ENCODE data around the gene DLG2. TPM values are rescaled to one million over a fixed set of nuclear protein-coding genes. Genes with fewer than 3 reads are reported as not detected.
"Not testable (repeated sequence)": the region's sequence is repeated elsewhere in the genome, so short reads cannot be mapped to it uniquely, and the experiment has no call there.

Gene DLG2
- total RNA-seq, 4 donors from 2014 or later: 1.3 to 4.7 (median 2.4) TPM

DNA sequence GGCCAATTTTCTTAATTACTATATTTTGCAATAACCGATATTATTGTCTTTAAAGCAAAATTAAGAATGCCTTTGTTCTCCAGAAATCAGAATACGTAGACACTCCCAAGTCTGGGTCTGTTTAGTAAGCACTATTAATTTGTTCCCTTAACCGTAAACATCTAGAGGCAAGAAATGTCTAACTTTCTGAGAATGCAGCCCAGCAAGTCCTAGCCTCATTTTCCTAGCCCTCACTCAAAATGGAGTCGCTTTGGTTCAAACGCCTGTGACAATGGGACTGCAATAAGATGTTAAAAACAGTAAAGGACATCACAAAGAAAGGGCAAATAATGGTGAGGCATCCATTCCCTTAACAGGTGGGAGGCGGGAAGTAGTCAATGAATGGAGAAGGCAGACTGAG lies 280.7 kb downstream of the DLG2 start:
- intact Hi-C loops (cut with DNase I; ENCODE audit: low total_unique reads): no loop called here

DNA sequence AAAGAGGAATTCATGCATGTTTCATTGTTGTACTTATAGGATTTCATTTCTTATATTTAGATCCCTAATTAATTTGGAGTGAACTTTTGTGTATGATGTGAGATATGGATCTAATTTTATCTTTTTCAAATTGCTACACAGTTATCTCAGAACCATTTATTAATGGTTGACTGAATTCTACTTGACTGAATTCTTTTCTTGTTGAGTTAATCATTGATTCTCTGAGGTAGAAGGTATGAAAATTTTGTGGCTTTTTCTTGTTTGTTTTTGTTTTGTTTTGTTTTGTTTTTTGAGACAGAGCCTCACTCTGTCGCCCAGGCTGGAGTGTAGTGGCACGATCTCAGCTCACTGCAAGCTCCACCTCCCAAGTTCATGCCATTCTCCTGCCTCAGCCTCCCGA lies 286.3 kb downstream of the DLG2 start:
- ATAC-seq; intact Hi-C loops (cut with DNase I; ENCODE audit: low total_unique reads); in situ Hi-C loops (cut with MboI; ENCODE audit: low sequenced_read_pairs in 4 of 4): not testable (repeated sequence)

More for the DNA sequence above, 280.7 kb downstream of the DLG2 start:
- no peak for DNase-seq
- Histone ChIP-seq H3K4me1 (no peaks in the 10 kb centered on the region), H3K36me3 (no peaks in the 10 kb centered on the region), H3K9me3 (peaks cover 0 to 5% (median 0%) of the 10 kb centered on the region in 3 donors), H3K27me3 (no peaks in the 10 kb centered on the region), H3K27ac (no peak overlapping the region), H3K4me3 (no peak overlapping the region)
- no peak for ATAC-seq
- TF ChIP-seq, protein P1, sequence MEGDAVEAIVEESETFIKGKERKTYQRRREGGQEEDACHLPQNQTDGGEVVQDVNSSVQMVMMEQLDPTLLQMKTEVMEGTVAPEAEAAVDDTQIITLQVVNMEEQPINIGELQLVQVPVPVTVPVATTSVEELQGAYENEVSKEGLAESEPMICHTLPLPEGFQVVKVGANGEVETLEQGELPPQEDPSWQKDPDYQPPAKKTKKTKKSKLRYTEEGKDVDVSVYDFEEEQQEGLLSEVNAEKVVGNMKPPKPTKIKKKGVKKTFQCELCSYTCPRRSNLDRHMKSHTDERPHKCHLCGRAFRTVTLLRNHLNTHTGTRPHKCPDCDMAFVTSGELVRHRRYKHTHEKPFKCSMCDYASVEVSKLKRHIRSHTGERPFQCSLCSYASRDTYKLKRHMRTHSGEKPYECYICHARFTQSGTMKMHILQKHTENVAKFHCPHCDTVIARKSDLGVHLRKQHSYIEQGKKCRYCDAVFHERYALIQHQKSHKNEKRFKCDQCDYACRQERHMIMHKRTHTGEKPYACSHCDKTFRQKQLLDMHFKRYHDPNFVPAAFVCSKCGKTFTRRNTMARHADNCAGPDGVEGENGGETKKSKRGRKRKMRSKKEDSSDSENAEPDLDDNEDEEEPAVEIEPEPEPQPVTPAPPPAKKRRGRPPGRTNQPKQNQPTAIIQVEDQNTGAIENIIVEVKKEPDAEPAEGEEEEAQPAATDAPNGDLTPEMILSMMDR (IDR thresholded peaks at IDR 0.05 in 4 of 5, conservative IDR thresholded peaks at IDR 0.05 in 1 of 5): no peak
- no peak for TF ChIP-seq POLR2A (IDR thresholded peaks at IDR 0.05)
- in situ Hi-C loops (cut with MboI; ENCODE audit: low sequenced_read_pairs in 4 of 4): no loop called here

DNA sequence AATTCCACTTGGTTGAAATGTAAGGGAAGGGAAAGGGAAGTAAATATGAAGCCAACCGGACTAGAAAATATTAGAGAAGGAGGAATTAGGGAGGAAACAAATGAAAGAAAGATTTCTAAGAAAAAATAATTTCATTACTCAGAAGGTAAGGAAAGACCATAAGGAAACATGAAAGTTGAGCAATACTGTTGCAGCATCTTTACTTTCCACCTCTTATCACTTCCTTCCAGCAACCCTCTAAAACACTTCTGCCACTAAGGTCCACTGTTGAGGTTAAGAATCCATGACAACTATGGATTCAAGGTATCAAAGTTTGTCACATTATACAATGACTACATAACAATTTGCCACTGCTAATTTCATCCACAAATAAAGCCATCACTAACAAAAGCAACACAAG lies 308.6 kb downstream of the DLG2 start:
- Histone ChIP-seq H3K4me1 (no peaks in the 10 kb centered on the region), H3K36me3 (no peaks in the 10 kb centered on the region), H3K4me3 (no peak overlapping the region), H3K9me3 (no peaks in the 10 kb centered on the region), H3K27ac (no peak overlapping the region), H3K27me3 (no peaks in the 10 kb centered on the region)
- in situ Hi-C loops (cut with MboI; ENCODE audit: low sequenced_read_pairs in 4 of 4) (no loop called here), intact Hi-C loops (cut with DNase I; ENCODE audit: low total_unique reads) (no loop called here)
- TF ChIP-seq, protein P1 (IDR thresholded peaks at IDR 0.05 in 4 of 5, conservative IDR thresholded peaks at IDR 0.05 in 1 of 5): no peak
- no peak for TF ChIP-seq POLR2A (IDR thresholded peaks at IDR 0.05)
- DNase-seq (no peak), ATAC-seq (no peak)

More for the DNA sequence above, 286.3 kb downstream of the DLG2 start:
- H3K27me3 ChIP-seq, H3K36me3 ChIP-seq, H3K27ac ChIP-seq, H3K9me3 ChIP-seq, DNase-seq, H3K4me3 ChIP-seq, H3K4me1 ChIP-seq: not testable (repeated sequence)

DNA sequence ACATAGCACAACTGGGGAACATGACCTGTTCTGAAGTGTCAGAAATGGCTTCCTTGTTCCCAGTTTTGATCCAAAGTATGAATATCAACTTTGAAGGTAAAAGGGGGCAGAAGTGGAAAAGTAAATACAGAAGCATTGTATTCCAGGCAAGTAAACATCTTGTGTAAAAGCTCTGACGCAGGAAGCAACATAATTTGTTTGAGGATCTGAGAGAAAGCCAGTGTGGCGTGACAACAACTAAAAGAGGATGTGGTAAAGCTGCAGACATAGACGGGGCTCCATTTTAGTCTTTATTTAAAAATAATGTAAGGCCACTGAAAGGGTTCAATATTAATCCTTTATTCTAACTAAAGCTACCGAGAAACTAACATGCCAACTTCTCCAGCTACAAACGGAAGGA lies 310.2 kb downstream of the DLG2 start:
- no peaks in the 10 kb centered on the region for H3K4me1 ChIP-seq
- no peak for ATAC-seq
- no peak overlapping the region for H3K27ac ChIP-seq
- no peak overlapping the region for H3K4me3 ChIP-seq
- H3K27me3 ChIP-seq: no peaks in the 10 kb centered on the region
- no peak for DNase-seq
- H3K9me3 ChIP-seq: no peaks in the 10 kb centered on the region
- TF ChIP-seq, protein P1 (IDR thresholded peaks at IDR 0.05 in 4 of 5, conservative IDR thresholded peaks at IDR 0.05 in 1 of 5): no peak
- no peak for TF ChIP-seq POLR2A (IDR thresholded peaks at IDR 0.05)
- no peaks in the 10 kb centered on the region for H3K36me3 ChIP-seq
- in situ Hi-C loops (cut with MboI; ENCODE audit: low sequenced_read_pairs in 4 of 4) (no loop called here), intact Hi-C loops (cut with DNase I; ENCODE audit: low total_unique reads) (no loop called here)

DNA sequence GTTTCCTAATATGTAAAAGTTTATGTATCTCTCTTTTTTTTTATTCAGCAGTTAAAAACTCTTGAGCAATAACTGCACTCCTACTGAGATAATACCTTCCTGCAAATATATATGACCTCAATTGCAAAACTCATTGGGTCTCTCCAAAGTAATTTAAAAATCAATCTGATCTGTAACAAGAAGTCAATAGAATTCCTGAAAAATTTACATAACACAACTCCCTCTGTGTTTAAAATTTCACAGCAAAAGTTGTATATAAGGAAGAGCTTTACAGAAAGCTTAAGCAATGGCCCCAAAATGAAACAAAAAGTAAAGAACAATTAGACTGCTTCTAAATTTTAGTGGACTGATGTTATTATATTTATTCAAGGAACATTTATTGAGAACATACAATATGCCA lies 313.4 kb downstream of the DLG2 start:
- no peak overlapping the region for H3K27ac ChIP-seq
- intact Hi-C loops (cut with DNase I; ENCODE audit: low total_unique reads): no loop called here
- DNase-seq (no peak), ATAC-seq (no peak)
- no peaks in the 10 kb centered on the region for H3K9me3 ChIP-seq
- in situ Hi-C loops (cut with MboI; ENCODE audit: low sequenced_read_pairs in 4 of 4): no loop called here
- no peak overlapping the region for H3K4me3 ChIP-seq
- H3K27me3 ChIP-seq: no peaks in the 10 kb centered on the region
- no peaks in the 10 kb centered on the region for H3K4me1 ChIP-seq
- no peaks in the 10 kb centered on the region for H3K36me3 ChIP-seq
- TF ChIP-seq, protein P1 (IDR thresholded peaks at IDR 0.05 in 4 of 5, conservative IDR thresholded peaks at IDR 0.05 in 1 of 5): no peak
- TF ChIP-seq POLR2A (IDR thresholded peaks at IDR 0.05): no peak
